SH-SY5Y (cell line): ENCODE measurements around the gene MYO1H.

Experiments
- GATA2 ChIP-seq: IDR thresholded peaks from 2 replicates; pipeline ENCODE4 v1.6.1; 2011; ENCODE audit warnings: mild to moderate bottlenecking, low read depth, low read length
- GATA3 ChIP-seq: IDR thresholded peaks from 2 replicates; pipeline ENCODE4 v1.6.1; 2011; ENCODE audit warnings: low read depth, mild to moderate bottlenecking, low read length, moderate library complexity

DNA sequence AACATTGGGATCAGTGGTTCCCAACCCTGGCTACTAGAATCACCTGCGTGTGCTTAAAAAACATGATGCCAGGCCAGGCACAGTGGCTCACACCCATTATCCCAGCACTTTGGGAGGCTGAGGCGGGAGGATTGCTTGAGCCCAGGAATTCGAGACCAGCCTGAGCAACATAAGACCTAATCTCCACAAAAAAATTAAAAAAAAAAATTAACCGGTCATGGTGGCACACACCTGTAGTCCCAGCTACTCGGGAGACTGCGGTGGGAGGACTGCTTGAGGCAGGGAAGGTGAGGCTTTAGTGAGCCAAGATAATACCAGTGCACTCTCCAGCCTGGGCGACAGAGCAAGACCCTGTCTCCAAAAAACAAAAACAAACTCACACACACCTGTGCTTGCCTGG, 127.4 kb downstream of the MYO1H start:
- no peak for TF ChIP-seq GATA2
- no peak for TF ChIP-seq GATA3
